Keratinocyte (primary cell): Measurements from ENCODE around the gene DHRSX. TPM values are rescaled to one million over a fixed set of nuclear protein-coding genes. Genes with fewer than 3 reads are reported as not detected.
"Not testable (repeated sequence)": the region's sequence is repeated elsewhere in the genome, so short reads cannot be mapped to it uniquely, and the experiment has no call there.

Experiments used
- DNase-seq: peaks from one replicate; pipeline ENCODE4 v3.0.0-alpha.2; 2011; ENCODE audit warnings: low read depth, missing footprints, low spot score
- FAIRE-seq: peaks from 2 replicates; lab custom pipeline; 2011; peaks lifted over from hg19 to GRCh38; lab: Jason Lieb, UNC
- H2AFZ ChIP-seq: 2 replicates; pipeline ENCODE4 v1.6.0; 2012; ENCODE audit warnings: low read length, control low read depth, inconsistent platforms; ENCODE audit not compliant: control insufficient read depth
- H3K27ac ChIP-seq: 2 replicates; pipeline ENCODE4 v1.5.1; 2011; ENCODE audit warnings: low read length; ENCODE audit not compliant: control insufficient read depth, insufficient read depth
- H3K27me3 ChIP-seq: 3 replicates; pipeline ENCODE4 v1.6.0; 2011; ENCODE audit warnings: low read length; ENCODE audit not compliant: control insufficient read depth, insufficient read depth; ENCODE audit errors: extremely low read depth
- H3K36me3 ChIP-seq, 2 experiments: 2 replicates in 1 of 2; 3 replicates in 1 of 2; pipeline ENCODE4 v1.5.1; 2011; ENCODE audit warnings: low read length in 2 of 2, mild to moderate bottlenecking in 1 of 2; ENCODE audit not compliant: control insufficient read depth in 2 of 2, insufficient read depth in 2 of 2; ENCODE audit errors: extremely low read depth in 1 of 2
- H3K4me1 ChIP-seq: 3 replicates; pipeline ENCODE4 v1.5.1; 2011; ENCODE audit warnings: low read length; ENCODE audit not compliant: control insufficient read depth, insufficient read depth; ENCODE audit errors: extremely low read depth
- H3K4me2 ChIP-seq: 3 replicates; pipeline ENCODE4 v1.6.0; 2011; ENCODE audit warnings: low read depth, low read length; ENCODE audit not compliant: control insufficient read depth, insufficient read depth; ENCODE audit errors: extremely low read depth
- H3K4me3 ChIP-seq, 3 experiments: fragments of 200-600 bp in 1 of 3; sonication (generic) in 1 of 3; 2 replicates in 2 of 3; 3 replicates in 1 of 3; pipeline ENCODE4 v1.5.1; 2011 to 2016; ENCODE audit warnings: low read length in 3 of 3, mild to moderate bottlenecking in 3 of 3, control low read depth in 2 of 3, inconsistent platforms in 1 of 3, low read depth in 1 of 3, mixed read lengths in 1 of 3, mixed run types in 1 of 3, moderate library complexity in 1 of 3; ENCODE audit not compliant: control insufficient read depth in 2 of 3, insufficient read depth in 2 of 3; ENCODE audit errors: extremely low read depth in 1 of 3
- H3K79me2 ChIP-seq: 2 replicates; pipeline ENCODE4 v1.6.0; 2012; ENCODE audit warnings: low read length; ENCODE audit not compliant: control insufficient read depth, insufficient read depth
- H3K9ac ChIP-seq: 3 replicates; pipeline ENCODE4 v1.6.0; 2011; ENCODE audit warnings: low read length; ENCODE audit not compliant: control insufficient read depth, insufficient read depth; ENCODE audit errors: extremely low read depth
- H3K9me1 ChIP-seq: 3 replicates; pipeline ENCODE4 v1.6.0; 2011; ENCODE audit warnings: low read length; ENCODE audit not compliant: control insufficient read depth, insufficient read depth; ENCODE audit errors: extremely low read depth
- H3K9me3 ChIP-seq: 2 replicates; pipeline ENCODE4 v1.5.1; 2012; ENCODE audit warnings: low read depth, low read length; ENCODE audit not compliant: control insufficient read depth
- H4K20me1 ChIP-seq: 3 replicates; pipeline ENCODE4 v1.6.0; 2011; ENCODE audit warnings: low read length; ENCODE audit not compliant: control insufficient read depth, insufficient read depth; ENCODE audit errors: extremely low read depth
- CTCF ChIP-seq, 3 experiments: IDR thresholded peaks in 1 of 3; conservative IDR thresholded peaks in 1 of 3; optimal IDR thresholded peaks in 1 of 3; 2 replicates in 2 of 3; 3 replicates in 1 of 3; pipeline versions ENCODE3 to v1.5.1; 2011; ENCODE audit warnings: low read length in 3 of 3, mild to moderate bottlenecking in 3 of 3, moderate library complexity in 2 of 3, control low read depth in 1 of 3, inconsistent platforms in 1 of 3; ENCODE audit not compliant: insufficient read depth in 2 of 3; ENCODE audit errors: extremely low read depth in 1 of 3
- EZH2 ChIP-seq: IDR thresholded peaks from one replicate; pipeline ENCODE4 v1.6.1; 2012; ENCODE audit warnings: inconsistent platforms, mild to moderate bottlenecking, low read length, moderate library complexity
- dilution Hi-C: fragments of 300-500 bp; cut with MboI; formaldehyde crosslinking; loops from one replicate; pipeline ENCODE4 v1.7.0; 2020; ENCODE audit warnings: low sequenced_read_pairs; ENCODE audit not compliant: extremely low pct_ligation_motif_present
- polyA plus RNA-seq, 5 experiments: library from polyadenylated mRNA; depleted of rRNA in 3 of 5; stranded (reverse) in 3 of 5; stranded (forward) in 1 of 5; unstranded in 1 of 5; fragments of >200 nt; gene quantifications; 1 replicate in 1 of 5; 2 replicates in 3 of 5; 3 replicates in 1 of 5; pipeline versions ENCODE4 v1.2.1 to v1.2.3, GENCODE V29; 2011 to 2012; ENCODE audit warnings: missing spikeins in 2 of 5, low read depth in 1 of 5, low replicate concordance in 1 of 5

DHRSX gene
- polyA plus RNA-seq, 1 donor (not counting 4 experiments of a cell fraction or from before 2014, with no cell fraction given): 20.4 TPM

- dilution Hi-C loops: no loop called here
- no peak overlapping the region for H3K27ac ChIP-seq
- H3K9me3 ChIP-seq: no peaks in the 10 kb centered on the region
- no peak overlapping the region for H3K4me3 ChIP-seq
- no peak for DNase-seq
- no peak overlapping the region for H3K9ac ChIP-seq
- no peak overlapping the region for H2AFZ ChIP-seq
- H3K9me1 ChIP-seq: no peaks in the 10 kb centered on the region
- FAIRE-seq: peak; percentile 69
- H3K79me2 ChIP-seq: peaks cover 12% of the 10 kb centered on the region
- H3K27me3 ChIP-seq: no peaks in the 10 kb centered on the region
- no peaks in the 10 kb centered on the region for H4K20me1 ChIP-seq
- H3K4me2 ChIP-seq: no peak overlapping the region
- H3K36me3 ChIP-seq: no peaks in the 10 kb centered on the region
- H3K4me1 ChIP-seq: peaks cover 9% of the 10 kb centered on the region
- TF ChIP-seq EZH2 (no peak), CTCF (optimal IDR thresholded peaks at IDR 0.05 in 1 of 3, IDR thresholded peaks at IDR 0.05 in 1 of 3, conservative IDR thresholded peaks at IDR 0.05 in 1 of 3; ENCODE audit: extremely low read depth in 1 of 3, insufficient read depth in 2 of 3, low read length in 3 of 3) (no peak)
Observed at GRCh38 chrX:2383735-2384134, 117.0 kb downstream of the DHRSX start.

- FAIRE-seq: no peak
- dilution Hi-C loops: no loop called here
Observed at GRCh38 chrX:2383144-2383543, 117.6 kb downstream of the DHRSX start.

GRCh38 chrX:2382433-2383048 is 118.2 kb downstream of the DHRSX start:
- H3K36me3 ChIP-seq, H4K20me1 ChIP-seq, H3K9me3 ChIP-seq, H3K27me3 ChIP-seq, H3K9ac ChIP-seq, H3K27ac ChIP-seq, DNase-seq, FAIRE-seq, H3K9me1 ChIP-seq, H2AFZ ChIP-seq, H3K4me2 ChIP-seq, H3K4me3 ChIP-seq, dilution Hi-C loops, H3K4me1 ChIP-seq: not testable (repeated sequence)
- H3K79me2 ChIP-seq: peaks cover 12% of the 10 kb centered on the region

More at GRCh38 chrX:2383144-2383543, 117.6 kb downstream of the DHRSX start:
- no peak overlapping the region for H3K27ac ChIP-seq
- no peak overlapping the region for H3K4me3 ChIP-seq
- DNase-seq: no peak
- no peaks in the 10 kb centered on the region for H4K20me1 ChIP-seq
- peaks cover 9% of the 10 kb centered on the region for H3K4me1 ChIP-seq
- no peaks in the 10 kb centered on the region for H3K36me3 ChIP-seq
- no peak overlapping the region for H3K4me2 ChIP-seq
- H3K9me1 ChIP-seq: no peaks in the 10 kb centered on the region
- peaks cover 12% of the 10 kb centered on the region for H3K79me2 ChIP-seq
- H2AFZ ChIP-seq: no peak overlapping the region
- TF ChIP-seq CTCF (optimal IDR thresholded peaks at IDR 0.05 in 1 of 3, IDR thresholded peaks at IDR 0.05 in 1 of 3, conservative IDR thresholded peaks at IDR 0.05 in 1 of 3; ENCODE audit: extremely low read depth in 1 of 3, insufficient read depth in 2 of 3, low read length in 3 of 3) (no peak), EZH2 (no peak)
- H3K27me3 ChIP-seq: no peaks in the 10 kb centered on the region
- H3K9ac ChIP-seq: no peak overlapping the region
- no peaks in the 10 kb centered on the region for H3K9me3 ChIP-seq
